GM19395 (cell line): ENCODE results near the gene TMOD2.
A peak's percentile ranks its signal among the peaks of the same experiment; 100 is the strongest.

ENCODE experiments used
- ATAC-seq: cut with Tn5 transposase; IDR thresholded peaks from one replicate; pipeline ENCODE4 v1.9.1; 2021; ENCODE audit warnings: mild to moderate bottlenecking, moderate library complexity; ENCODE audit not compliant: unreplicated experiment

Gene TMOD2

DNA sequence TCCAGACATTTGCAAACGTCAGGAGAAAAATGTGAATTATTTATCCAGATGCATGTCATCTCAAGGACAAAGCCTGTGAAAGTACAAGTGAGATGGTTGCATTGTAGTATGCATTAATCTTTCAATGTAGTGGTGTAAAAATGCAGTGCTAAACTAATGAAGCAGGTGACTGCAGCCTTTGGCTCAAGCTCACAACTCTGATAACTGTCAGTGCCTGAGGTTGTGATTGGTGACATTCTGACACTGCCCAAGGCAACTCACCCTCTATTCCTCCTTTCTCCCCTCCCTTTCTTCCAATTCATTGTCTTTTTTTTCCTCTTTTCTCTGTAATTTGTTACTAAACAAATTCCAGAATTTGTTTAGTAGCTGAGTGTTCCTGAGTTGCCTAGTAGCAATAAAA is 58.1 kb downstream of the TMOD2 start:
- no peak for ATAC-seq

DNA sequence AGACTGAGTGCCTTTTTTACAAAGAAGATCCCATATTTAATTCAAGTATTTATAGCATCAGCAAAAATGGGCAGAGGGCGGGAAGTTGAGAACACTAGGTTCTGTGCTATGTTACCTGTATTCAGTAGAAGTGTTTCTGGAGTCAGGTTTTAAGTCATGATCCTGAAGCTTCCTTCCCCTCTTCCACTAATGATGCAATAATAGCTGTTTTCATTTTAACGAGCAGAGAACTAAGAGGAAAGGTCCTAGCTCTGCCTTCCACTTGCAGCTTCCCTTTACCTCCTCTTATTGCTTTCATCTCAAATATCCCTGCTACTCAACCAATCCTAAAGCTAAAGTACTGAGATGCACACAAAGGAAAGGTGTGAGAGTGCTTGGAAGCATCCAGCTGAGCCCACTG is 61.2 kb downstream of the TMOD2 start:
- no peak for ATAC-seq

DNA sequence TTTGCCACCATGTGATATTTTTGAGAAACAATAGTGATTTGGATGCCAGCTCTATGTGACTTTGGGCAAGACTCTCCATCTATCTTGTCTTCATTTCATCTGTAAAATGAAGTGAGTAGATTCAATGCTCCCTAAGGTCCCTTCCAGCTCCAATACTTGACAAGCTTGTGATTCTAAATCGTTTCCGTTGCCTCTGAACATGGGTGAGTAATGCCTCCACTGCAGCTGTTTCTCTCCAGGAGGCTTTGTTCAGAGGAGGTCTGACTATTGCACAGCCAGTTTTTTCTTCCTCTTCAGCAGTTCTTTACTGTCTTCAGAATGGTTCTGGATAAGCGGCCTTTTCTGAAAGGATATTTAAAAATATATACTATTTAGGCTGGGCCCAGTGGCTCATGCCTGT is 63.2 kb downstream of the TMOD2 start:
- no peak for ATAC-seq

DNA sequence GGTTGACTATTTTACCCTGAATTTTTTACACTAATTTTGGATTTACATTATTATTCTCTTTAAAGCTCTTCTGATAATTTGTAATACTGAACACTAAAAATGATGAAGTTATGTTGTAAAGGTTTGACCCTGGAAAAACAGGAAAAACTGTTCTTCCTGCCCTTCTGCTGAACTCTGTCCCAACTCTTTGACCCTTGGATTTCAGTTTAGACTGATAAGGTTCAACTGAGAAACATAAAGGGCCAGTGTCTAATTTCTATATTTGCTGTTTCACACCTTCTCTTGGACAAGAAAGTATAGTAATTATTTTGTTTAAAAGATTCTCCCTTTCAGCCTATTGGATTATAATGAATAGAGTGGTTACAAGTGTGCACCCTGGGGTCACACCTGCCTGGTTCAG is 65.2 kb downstream of the TMOD2 start:
- ATAC-seq, result no peak

DNA sequence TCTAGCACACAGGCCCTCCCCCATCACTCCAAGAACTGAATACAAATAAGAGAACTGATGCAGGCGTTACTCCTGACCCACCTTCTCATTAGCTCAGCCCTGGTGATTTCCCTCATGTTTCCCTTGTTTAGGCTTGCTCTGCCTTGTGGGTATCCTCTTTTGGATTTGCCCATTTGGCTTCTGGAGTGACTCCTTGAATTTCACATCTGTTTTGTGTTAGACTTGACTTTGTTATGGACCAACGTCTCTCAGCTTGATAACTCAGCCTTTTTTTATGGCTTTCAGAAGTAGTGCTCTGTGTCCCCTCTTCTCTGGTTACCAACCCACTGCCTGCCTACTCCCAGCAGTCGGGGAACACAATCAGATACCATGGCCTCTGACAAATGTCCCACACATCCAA is 66.8 kb downstream of the TMOD2 start:
- no peak for ATAC-seq

DNA sequence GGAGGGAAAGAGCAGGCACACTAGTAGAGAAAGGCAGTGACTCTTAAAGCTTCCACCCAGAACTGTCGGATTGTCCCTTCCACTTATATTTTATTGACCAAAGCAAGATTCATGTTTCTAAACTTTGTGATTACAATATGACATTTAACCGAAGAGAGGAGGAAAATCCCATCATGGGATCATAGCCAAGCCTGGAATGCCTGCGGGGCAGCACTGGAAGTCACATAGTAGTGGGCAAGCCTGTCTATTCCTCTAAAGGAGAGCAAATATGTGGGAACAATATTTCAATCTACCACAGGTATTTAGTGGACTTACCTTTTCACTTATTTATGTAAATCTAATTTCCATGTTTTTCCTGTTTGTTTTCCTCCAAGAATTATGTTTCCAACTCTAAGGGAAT is 74.3 kb downstream of the TMOD2 start:
- no peak for ATAC-seq

DNA sequence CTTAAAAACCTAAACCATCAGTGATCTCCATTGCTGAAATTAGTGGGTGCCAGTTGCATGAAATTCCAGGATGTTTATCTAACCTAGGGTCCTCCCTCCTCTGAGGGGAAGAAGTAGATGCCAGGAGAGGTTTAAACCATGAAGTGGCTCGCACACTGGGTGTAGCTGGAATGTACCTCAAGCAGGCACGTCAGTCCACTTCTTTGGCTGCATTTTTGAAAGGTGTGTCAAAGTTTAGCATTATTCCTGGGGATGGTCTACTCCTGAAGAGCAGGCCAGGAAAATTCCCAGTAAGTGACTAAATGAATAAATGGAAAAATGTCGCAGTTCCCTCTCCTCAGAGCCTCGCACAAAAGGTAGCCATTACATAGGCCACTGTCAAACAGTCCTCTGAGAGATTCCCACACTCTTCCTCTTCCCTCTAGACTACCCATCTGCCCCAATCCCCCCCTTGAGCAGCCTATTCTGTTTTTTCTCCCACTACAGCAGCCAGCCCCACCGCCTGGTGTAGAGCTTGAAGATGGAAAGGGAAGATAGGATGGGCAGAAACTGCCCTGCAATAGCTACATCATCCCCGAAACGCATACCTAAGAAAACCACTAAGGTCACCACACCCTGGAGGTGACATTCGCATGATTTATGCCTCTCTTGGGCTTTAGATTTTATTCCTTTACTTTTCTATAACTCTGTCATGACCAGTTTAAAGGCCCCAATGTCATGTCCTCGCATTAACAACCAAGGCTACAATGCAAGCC is 77.4 kb downstream of the TMOD2 start:
- ATAC-seq, result no peak

DNA sequence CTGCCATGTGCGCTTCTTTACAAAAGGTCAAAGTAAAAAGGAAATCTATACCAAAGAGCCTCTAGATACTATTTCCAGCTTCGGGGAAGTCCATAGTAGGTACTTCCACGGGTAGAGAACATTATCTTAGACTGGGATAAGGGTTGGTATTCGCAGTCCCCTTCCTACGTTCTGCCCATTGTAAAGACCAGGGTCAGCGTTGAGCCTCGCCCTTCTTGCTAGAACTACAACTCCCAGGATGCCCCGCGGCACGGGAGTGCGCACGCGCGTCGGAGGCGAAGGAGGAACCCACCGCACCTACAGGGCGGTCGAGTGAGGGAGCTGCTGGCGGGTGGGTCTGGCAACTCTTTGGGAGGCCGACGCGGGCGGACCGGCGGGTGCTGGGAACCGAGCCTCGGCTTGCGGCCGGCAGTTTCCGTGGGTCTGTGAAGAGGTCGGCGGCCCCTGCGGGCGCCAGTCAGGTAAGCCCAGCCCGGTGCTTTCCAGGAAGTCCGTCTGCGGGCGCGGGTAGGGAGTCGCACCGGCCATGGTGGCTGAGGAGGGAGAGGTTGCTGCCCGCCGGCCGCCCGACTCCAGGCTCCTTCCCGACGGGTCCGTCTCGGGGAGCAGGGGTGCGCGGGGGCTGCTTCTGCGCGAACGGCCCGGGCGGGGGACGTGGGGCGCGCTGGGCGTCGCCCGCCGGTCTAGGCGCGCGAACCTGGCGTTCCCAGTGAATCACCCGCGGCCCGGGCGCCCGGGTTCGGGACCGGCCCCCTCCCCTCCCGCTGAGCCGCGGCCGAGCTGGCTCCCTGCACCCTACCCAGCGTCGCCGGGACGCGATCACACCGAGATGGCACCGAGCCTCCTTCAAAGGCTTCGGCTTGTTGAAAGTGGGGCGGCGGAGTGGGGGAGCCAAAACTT is 78.2 kb downstream of the TMOD2 start, which contains the start of gene TMOD3:
TMOD3 (plus strand) TSS at position 278 of the 900 bp plus-strand sequence. CDS start 33,232 bp downstream, outside the sequence.
- peak; percentile 91 for ATAC-seq

DNA sequence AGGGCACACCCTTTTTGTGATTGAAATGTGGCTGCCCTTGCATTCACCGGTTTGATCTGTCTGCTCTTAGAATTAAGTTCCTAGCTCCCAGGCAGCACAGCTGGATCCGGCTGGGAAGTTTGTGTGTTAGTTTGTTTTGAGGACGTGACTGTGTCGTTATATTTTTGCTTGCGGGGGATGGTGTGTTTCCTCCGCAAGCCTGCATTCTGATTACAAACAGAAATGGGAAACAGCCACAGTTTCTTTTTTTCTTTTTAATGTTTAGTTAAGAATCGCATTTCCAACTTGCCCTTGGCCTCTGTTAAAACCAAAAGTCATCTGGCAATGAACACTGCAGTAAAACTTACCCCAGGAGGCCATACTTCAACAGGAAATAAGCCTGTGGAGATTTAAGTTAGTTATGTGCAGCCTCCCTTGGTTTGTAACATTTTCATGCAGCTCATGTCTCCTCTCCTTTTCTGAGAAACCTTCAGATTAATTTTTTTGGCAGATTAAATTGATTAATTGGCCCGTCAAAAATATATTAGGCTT is 78.9 kb downstream of the TMOD2 start:
- no peak for ATAC-seq

DNA sequence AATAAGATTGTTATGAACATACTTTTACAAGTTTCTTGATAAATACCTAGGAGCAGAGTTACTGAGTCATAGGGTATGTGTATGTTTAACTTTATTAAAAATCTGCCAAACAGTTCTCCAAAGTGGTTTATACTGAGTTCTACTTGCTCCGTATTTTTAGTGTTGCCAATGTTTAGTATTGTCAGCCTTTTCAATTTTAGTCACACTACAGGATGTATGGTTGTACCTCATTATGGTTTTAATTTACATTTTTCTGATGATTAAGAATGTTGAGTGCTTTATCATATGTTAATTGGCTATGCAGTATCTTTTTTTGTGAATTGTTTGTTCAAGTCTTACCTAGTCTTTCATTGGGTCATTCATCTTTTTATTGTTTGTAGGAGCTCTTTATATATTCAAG is 82.4 kb downstream of the TMOD2 start:
- no peak for ATAC-seq

DNA sequence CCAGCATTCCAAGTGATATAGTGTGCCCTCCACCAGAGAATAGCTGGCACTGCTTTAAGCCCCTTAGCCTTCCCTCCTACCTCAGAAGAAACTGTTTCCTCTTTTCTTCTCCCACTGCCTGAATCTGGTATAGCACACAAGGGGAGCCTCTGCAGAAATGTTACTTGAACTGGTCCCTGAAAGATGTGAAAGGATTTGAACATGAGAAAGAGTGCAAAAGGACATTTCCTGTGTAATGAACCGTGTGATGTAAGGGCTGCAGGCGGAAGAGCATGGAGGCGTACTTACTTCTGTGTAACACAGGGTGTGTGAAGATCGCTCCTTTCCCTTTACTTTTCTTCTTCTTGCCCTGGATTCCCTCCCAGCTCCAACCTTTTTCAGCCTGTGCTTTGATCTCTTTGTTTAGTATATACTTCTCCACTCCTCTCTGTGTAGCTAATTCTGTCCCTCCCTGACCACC is 86.4 kb downstream of the TMOD2 start:
- ATAC-seq, result peak; percentile 81

DNA sequence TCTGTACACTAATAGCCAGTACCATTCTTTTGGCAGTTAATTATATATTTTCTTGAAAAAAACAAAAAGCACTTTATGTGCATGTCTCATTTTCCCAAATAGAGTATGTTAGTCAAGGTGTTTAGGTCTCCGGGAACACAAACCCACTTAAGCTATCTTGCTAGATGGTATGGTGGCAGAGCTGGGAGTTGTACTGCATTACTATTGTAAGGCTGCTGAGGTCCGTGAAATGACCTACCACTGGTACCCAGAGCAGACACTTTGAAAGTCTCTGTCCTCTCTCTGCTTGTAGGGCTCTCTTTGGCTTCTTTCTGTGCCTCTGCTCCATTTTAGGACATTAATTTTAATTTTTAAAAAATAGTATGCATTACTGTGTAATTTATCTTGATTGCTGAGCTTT is 86.9 kb downstream of the TMOD2 start:
- ATAC-seq, result no peak

DNA sequence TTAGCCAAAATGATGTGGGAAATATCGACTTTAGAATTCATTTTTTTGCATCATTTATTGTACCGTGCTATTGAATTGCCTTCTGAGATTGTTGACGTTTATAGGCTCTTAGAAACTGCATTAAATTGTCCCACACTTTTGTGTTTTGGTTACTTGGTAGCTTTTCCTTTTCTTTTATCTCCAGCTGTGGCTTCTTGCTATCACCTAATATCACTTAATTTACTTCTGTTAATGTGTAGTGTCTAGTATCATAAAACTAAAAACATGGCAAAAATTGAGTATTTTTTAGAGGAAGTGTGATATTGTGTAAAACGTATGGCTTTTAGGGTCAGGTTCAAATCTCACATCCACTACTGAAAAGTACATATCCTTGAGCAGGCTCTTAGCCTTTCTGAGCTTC is 89.3 kb downstream of the TMOD2 start:
- no peak for ATAC-seq

DNA sequence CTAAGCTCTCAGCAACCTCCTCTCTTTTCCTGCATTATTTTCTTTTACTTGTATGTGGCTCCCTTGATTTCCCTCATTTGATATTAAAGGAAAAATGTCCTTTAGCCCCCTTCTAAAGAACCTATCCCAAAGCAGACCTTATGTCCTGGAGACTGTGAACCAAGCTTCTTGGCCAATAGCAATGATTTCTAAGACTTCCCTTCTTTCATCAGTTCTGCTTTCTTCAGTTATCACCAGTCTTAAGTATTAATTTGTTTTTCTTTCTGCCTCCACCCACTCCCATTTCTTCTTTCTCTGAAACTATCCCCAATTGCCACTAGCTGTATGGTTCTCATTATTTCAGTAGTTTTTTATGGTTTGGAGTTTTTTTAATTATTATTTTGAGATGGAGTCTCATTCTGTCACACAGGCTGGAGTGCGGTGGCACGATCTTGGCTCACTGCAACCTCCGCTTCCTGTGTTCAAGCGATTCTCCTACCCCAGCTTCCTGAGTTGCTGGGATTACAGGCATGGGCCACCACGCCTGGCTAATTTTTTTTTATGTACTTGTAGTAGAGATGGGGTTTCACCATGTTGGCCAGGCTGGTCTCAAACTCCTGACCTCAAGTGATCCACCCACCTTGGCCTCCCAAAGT is 90.1 kb downstream of the TMOD2 start:
- ATAC-seq, result no peak

DNA sequence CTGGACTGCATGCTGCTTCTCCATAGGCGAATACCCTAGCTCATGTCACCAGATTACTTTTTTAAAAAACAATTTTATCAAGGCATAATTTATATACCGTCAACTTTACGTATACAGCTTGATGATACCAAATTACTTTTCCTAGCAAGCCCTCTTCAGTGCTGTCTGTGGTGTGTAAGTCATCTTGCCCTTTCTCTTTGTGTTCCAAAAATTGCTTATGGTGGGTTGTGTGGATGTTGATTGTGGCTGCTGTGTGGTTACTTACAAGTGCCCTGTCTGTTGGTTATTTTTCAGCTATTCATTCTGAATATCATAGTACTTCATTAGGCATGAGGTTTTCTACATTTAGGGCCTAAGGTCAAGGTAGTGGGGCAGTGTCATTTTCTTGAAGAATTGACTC is 90.9 kb downstream of the TMOD2 start:
- ATAC-seq, result no peak

DNA sequence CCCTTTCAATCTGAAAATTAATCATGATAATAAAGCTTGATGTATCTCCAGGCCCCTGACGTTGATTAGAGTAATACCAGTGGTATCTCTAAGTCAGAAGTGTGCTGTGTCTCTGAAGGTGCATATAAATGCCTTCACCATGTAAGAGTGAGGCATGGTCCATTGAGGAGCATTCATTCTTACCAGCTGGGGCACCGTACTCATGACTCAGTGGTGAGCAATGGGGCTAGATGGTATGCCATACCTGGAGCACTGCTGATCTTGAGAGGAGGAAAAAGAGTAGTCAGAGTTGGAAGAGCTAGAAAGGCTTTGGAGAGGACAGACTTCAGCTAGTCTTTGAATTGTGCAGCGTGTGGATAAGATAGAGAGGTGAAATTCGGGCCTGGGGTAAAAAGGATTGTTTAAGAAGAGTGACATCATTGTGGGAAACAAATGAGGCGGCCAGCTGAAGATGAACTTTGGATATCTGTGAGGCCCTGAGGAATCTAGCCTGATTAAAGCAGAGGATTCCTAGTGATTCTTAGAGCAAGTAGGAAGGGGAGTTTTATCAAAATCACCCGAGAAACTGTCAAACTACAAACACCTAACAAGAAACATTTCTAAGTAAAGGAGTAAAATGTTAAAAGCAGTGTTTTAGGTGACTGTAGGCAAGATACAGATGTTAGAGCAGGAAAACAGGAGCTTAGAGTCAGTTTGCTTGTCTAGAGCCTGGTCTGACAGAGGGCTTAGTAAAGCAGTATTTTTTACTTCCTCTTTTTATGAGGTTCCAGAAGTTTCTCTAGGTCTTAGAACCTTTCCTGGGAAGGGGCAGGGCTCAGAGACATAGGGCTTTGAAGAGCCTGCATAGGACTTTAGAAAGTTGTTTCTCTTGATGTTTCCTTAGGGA is 91.7 kb downstream of the TMOD2 start:
- peak; percentile 56 for ATAC-seq

DNA sequence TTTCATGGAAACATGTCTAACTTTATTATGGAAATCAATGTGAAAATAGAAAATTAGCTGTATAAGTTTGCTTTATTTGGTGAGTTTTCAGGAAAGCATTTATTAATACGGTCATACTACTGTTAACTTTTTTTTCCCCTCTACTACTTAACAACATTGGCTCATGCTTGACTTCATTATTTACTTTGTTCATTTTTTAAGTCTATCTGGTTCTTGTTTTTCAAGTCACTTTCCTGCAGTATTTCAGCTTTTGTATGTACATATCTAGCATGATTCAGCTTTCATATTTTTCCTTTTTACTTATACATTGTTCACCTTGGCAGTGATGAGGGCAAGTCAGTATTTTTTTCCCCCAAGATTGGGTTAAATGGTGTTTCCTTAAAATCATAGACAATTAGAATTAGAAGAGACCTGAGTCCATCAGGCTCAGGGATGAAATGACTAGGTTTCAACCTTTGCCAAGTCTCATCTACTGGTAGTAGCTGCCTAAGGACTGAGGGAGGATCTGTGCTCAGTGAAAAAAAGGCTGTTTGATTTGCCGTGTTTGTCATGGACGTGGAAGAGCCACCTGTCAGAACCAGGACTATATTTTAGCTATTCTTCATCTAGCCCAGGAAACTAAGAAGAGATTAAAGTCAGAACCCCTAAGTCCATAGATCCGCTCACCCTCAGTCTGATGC is 93.5 kb downstream of the TMOD2 start:
- no peak for ATAC-seq

DNA sequence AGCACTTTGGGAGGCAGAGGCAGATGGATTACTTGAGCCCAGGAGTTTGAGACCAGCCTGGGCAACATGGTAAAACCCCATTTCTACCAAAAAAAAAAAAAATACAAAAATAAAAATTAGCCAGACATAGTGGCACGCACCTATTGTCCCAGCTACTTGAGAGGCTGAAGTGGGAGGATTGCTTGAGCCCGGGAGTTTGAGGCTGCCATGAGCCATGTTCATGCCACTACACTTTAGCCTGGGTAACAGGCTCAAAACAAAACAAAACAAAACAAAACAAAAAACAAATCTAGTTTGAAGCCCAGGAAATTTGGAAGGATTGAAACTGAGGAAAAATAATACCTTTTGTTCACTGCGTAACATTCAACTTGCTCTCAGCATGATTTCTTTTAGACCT is 94.7 kb downstream of the TMOD2 start:
- no peak for ATAC-seq

DNA sequence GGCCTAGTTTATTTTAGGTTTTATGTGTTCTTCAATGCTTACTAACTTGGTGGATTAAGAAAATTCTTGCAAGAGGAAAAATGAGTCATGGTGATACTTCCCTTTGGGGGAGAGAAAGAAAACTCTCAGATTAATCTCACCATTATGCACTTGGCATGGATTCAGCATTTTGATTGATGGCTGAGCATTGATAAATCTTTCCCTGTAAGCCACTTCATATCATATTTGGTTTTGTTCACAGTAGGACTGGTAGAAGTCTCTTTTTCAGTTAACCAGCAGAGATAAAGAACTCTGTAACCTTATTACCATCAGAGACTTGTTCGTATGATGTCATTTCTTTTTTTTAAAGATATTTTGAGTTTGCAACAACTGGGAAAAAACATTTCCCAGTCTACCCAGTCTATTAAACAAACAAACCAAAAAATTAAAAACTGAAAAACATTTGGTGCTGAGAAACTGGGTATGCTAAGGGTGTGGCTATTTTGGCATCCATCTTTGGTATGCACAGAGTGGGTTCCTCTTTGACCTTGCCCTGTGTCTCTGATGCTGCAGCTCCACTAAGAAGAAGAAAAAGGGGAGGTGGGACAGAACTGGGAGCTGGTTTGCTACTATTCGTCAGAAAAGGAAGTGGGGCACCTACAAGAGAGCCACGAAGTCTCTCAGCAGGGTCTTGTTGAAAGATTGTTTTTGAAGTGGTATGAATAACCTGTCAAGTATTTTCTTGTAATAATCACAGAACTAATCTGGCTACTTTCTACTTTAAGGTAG is 95.2 kb downstream of the TMOD2 start:
- ATAC-seq, result no peak
